B cell (primary cell): ENCODE results near the gene CLCA1. TPM values are rescaled to one million over a fixed set of nuclear protein-coding genes. Genes with fewer than 3 reads are reported as not detected.

Experiments used
- ATAC-seq: fragments of 200-7000 bp; cut with Tn5 transposase; one replicate; pipeline ENCODE4 v1.10.0; 2021; ENCODE audit warnings: low read depth, mild to moderate bottlenecking, moderate number of reproducible peaks, moderate library complexity
- CTCF ChIA-PET: fragments of 350-600 bp; sonication (Branson Sonifier 250); formaldehyde crosslinking; loops from one replicate; lab custom pipeline; 2021; ENCODE audit warnings: antibody characterized with exemption, inconsistent platforms; lab: Charles Lee
- POLR2A ChIA-PET: fragments of 350-600 bp; sonication (Branson Sonifier 250); formaldehyde crosslinking; loops from one replicate; lab custom pipeline; 2021; ENCODE audit warnings: antibody characterized with exemption; lab: Charles Lee
- DNase-seq: peaks from one replicate; pipeline ENCODE4 v3.0.0; 2013
- H2AFZ ChIP-seq: 2 replicates; pipeline ENCODE4 v1.6.1; 2012; ENCODE audit warnings: mild to moderate bottlenecking, low read depth, low read length; ENCODE audit not compliant: insufficient read depth, poor library complexity, severe bottlenecking
- H3K27ac ChIP-seq, 2 donors: 1 replicate in 1 of 2; 2 replicates in 1 of 2; pipeline ENCODE4 v1.5.1; 2012 to 2013; ENCODE audit warnings: low read length in 2 of 2, mild to moderate bottlenecking in 2 of 2, moderate library complexity in 1 of 2
- H3K27me3 ChIP-seq, 4 experiments: fragments of 200-600 bp in 1 of 4; sonication (generic) in 1 of 4; replicated peaks in 1 of 4; 1 replicate in 2 of 4; 2 replicates in 2 of 4; pipeline versions ENCODE4 v1.6.1 to v1.7.0; 2013 to 2016; ENCODE audit warnings: low read length in 3 of 4, mild to moderate bottlenecking in 2 of 4, mixed read lengths in 1 of 4, moderate library complexity in 1 of 4; ENCODE audit not compliant: insufficient read depth in 4 of 4, control insufficient read depth in 3 of 4; ENCODE audit errors: control extremely low read depth in 1 of 4
- H3K36me3 ChIP-seq, 2 experiments: replicated peaks in 1 of 2; 1 replicate in 1 of 2; 2 replicates in 1 of 2; pipeline versions ENCODE4 v1.6.1 to v1.7.1; 2013; ENCODE audit warnings: low read length in 1 of 2; ENCODE audit not compliant: insufficient read depth in 2 of 2, control insufficient read depth in 1 of 2; ENCODE audit errors: control extremely low read depth in 1 of 2, extremely low read depth in 1 of 2
- H3K4me1 ChIP-seq, 2 donors: fragments of 200-600 bp in 1 of 2; sonication (generic) in 1 of 2; 1 replicate in 1 of 2; 2 replicates in 1 of 2; pipeline versions ENCODE4 v1.5.1 to v1.6.1; 2013 to 2017; ENCODE audit warnings: low read length in 2 of 2; ENCODE audit not compliant: control insufficient read depth in 2 of 2, insufficient read depth in 2 of 2
- H3K4me2 ChIP-seq: replicated peaks from 2 replicates; pipeline ENCODE3; 2012; ENCODE audit warnings: mild to moderate bottlenecking, low read depth, low read length; ENCODE audit not compliant: poor library complexity, severe bottlenecking
- H3K4me3 ChIP-seq, 5 experiments: fragments of 200-600 bp in 1 of 5; sonication (generic) in 1 of 5; 1 replicate in 3 of 5; 2 replicates in 2 of 5; pipeline versions ENCODE4 v1.5.1 to v1.7.0; 2011 to 2016; ENCODE audit warnings: low read length in 4 of 5, mild to moderate bottlenecking in 4 of 5, low read depth in 2 of 5, control low read depth in 1 of 5, moderate library complexity in 1 of 5; ENCODE audit not compliant: insufficient read depth in 1 of 5; ENCODE audit errors: control extremely low read depth in 1 of 5, extremely low read depth in 1 of 5
- H3K79me2 ChIP-seq: fragments of 200-600 bp; sonication (generic); one replicate; pipeline ENCODE4 v1.6.0; 2016; ENCODE audit warnings: low read length; ENCODE audit not compliant: control insufficient read depth, insufficient read depth
- H3K9ac ChIP-seq: fragments of 200-600 bp; sonication (generic); 2 replicates; pipeline ENCODE4 v1.6.1; 2017; ENCODE audit warnings: mild to moderate bottlenecking, low read length, moderate library complexity
- H3K9me3 ChIP-seq, 3 donors: one replicate each; pipeline versions ENCODE4 v1.6.1 to v1.7.1; 2013; ENCODE audit warnings: low read length in 2 of 3; ENCODE audit not compliant: control insufficient read depth in 2 of 3, insufficient read depth in 1 of 3; ENCODE audit errors: control extremely low read depth in 1 of 3
- H4K20me1 ChIP-seq: 2 replicates; pipeline ENCODE4 v1.6.0; 2012; ENCODE audit warnings: mild to moderate bottlenecking, low read length; ENCODE audit not compliant: insufficient read depth, control insufficient read depth, poor library complexity, severe bottlenecking
- H3K27ac Mint-ChIP-seq: one replicate; pipeline ENCODE4 v1.8.0; 2021; ENCODE audit warnings: mixed read lengths
- H3K27me3 Mint-ChIP-seq: one replicate; pipeline ENCODE4 v1.8.0; 2021; ENCODE audit warnings: mixed read lengths
- H3K4me1 Mint-ChIP-seq: one replicate; pipeline ENCODE4 v1.8.0; 2021; ENCODE audit warnings: mixed read lengths
- H3K4me3 Mint-ChIP-seq: one replicate; pipeline ENCODE4 v1.8.0; 2021; ENCODE audit warnings: mixed read lengths
- H3K9me3 Mint-ChIP-seq: one replicate; pipeline ENCODE4 v1.8.0; 2022; ENCODE audit warnings: mixed read lengths; ENCODE audit not compliant: insufficient read depth
- CTCF ChIP-seq: fragments of 200-600 bp; IDR thresholded peaks from one replicate; pipeline ENCODE4 v1.8.0; 2022; ENCODE audit warnings: antibody characterized with exemption, mild to moderate bottlenecking
- EZH2 ChIP-seq: IDR thresholded peaks from 2 replicates; pipeline ENCODE4 v1.6.1; 2012; ENCODE audit warnings: borderline replicate concordance, low read depth, mild to moderate bottlenecking, moderate library complexity, low read length; ENCODE audit not compliant: insufficient read depth, poor library complexity, severe bottlenecking
- WGBS: methylation state at CpG from one replicate; pipeline ENCODE4 v1.1.5; 2013; ENCODE audit warnings: missing lambda C conversion rate; ENCODE audit not compliant: insufficient coverage; 5-methylcytosine and 5-hydroxymethylcytosine counted together
- intact Hi-C: fragments of 100-400 bp; cut with micrococcal nuclease; formaldehyde crosslinking; loops from one replicate; pipeline ENCODE4 v1.10.0; 2022
- polyA plus RNA-seq: library from polyadenylated mRNA; depleted of rRNA; stranded (reverse); fragments of >200 nt; gene quantifications from 2 replicates; pipeline ENCODE4 v1.2.3, GENCODE V29; 2012
- total RNA-seq, 2 donors: library from RNA; stranded (reverse); fragments of 120-200 nt in 1 of 2; gene quantifications; 1 replicate in 1 of 2; 2 replicates in 1 of 2; pipeline versions ENCODE4 v1.2.3 to v1.2.4, GENCODE V29; 2013 to 2022

CLCA1 gene
- total and polyA plus RNA-seq, 2 donors (not counting 1 experiment from before 2014, with no cell fraction given) = not detected

DNA sequence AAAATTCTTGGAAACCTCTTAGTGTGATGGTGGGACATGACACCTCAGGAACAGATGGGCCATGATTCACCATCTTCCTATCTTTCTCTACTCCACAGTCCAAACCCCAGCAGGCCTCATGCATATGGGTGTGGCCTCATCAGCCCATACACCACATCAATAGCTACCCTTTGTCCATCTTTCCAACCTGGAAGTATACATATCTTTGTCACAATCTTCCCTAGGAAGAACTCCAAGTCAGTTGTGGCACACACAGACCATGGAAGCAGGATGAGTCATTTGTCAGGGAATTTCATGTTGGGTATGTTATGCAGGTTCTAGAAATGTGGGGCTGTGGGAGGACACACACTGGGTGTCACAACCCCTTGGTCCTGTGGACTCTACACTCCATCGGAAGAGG is 47.6 kb downstream of the CLCA1 start:
- Histone ChIP-seq H3K27me3 (peaks cover 0 to 5% (median 0%) of the 10 kb centered on the region in 4 experiments), H3K9me3 (no peaks in the 10 kb centered on the region), H3K27ac (no peak overlapping the region), H2AFZ (no peak overlapping the region), H3K4me2 (no peak overlapping the region), H3K36me3 (no peaks in the 10 kb centered on the region), H3K4me1 (no peaks in the 10 kb centered on the region), H4K20me1 (no peaks in the 10 kb centered on the region), H3K79me2 (no peaks in the 10 kb centered on the region), H3K4me3 (no peak overlapping the region), H3K9ac (no peak overlapping the region)
- intact Hi-C loops = no loop called here
- no peak overlapping the region for H3K4me3 Mint-ChIP-seq
- WGBS = no CpG with 5 or more reads among the region's 1 CpG
- DNase-seq (no peak), ATAC-seq (no peak)
- POLR2A ChIA-PET = no interaction called here
- CTCF ChIA-PET = interaction anchor here (0.9 kb wide), 1 partner anchor 35 kb away, joined by 3 read pairs; no protein-coding TSS in a partner anchor
- no peaks in the 10 kb centered on the region for H3K27me3 Mint-ChIP-seq
- no peak overlapping the region for H3K27ac Mint-ChIP-seq
- no peak for TF ChIP-seq CTCF
- TF ChIP-seq EZH2 = no peak
- no peaks in the 10 kb centered on the region for H3K4me1 Mint-ChIP-seq
- H3K9me3 Mint-ChIP-seq = no peaks in the 10 kb centered on the region

DNA sequence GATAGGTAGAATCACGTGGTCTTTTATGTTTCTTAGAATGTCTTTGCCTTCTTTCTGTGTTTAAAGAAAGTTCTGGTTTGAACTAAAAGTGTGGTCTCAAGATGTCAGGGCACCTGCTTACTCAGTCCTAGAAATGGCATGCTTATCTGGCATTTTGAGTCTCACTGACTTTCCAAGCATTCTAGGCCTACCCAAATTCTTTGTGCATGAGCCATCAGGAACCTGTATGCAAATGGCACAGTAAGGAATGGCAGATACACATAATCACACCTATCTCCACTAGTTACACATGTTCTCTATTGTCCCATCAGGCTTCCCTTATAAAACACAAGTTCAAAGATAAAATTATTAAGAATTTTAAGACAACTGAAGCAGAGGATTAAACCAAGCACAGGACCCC is 48.6 kb downstream of the CLCA1 start:
- no peak overlapping the region for H3K4me3 Mint-ChIP-seq
- Histone ChIP-seq H3K9ac (no peak overlapping the region), H3K79me2 (no peaks in the 10 kb centered on the region), H3K4me3 (no peak overlapping the region), H4K20me1 (no peaks in the 10 kb centered on the region), H2AFZ (no peak overlapping the region), H3K4me2 (no peak overlapping the region), H3K27me3 (peaks cover 0 to 5% (median 0%) of the 10 kb centered on the region in 4 experiments), H3K9me3 (no peaks in the 10 kb centered on the region), H3K27ac (no peak overlapping the region), H3K4me1 (no peaks in the 10 kb centered on the region), H3K36me3 (no peaks in the 10 kb centered on the region)
- intact Hi-C loops = no loop called here
- WGBS = 57% methylated on average over 1 of the region's 1 CpG
- ChIA-PET POLR2A (no interaction called here), CTCF (interaction anchor here (1.0 to 1.8 kb wide), 2 partner anchors 10 to 17 kb away, joined by 3 to 7 read pairs; no protein-coding TSS in a partner anchor)
- H3K9me3 Mint-ChIP-seq = no peaks in the 10 kb centered on the region
- TF ChIP-seq CTCF (no peak), EZH2 (no peak)
- no peaks in the 10 kb centered on the region for H3K4me1 Mint-ChIP-seq
- H3K27ac Mint-ChIP-seq = no peak overlapping the region
- ATAC-seq (no peak), DNase-seq (no peak)
- H3K27me3 Mint-ChIP-seq = no peaks in the 10 kb centered on the region
